Middle frontal gyrus (tissue), 1 donor: ENCODE data around the gene PPIE.
"Not testable (repeated sequence)": the region's sequence is repeated elsewhere in the genome, so short reads cannot be mapped to it uniquely, and the experiment has no call there.

ENCODE experiments used
- DNase-seq: peaks from one replicate; pipeline ENCODE4 v3.0.0-alpha.2; 2015; ENCODE audit warnings: low spot score; ENCODE audit errors: extremely low spot score

The PPIE gene

DNA sequence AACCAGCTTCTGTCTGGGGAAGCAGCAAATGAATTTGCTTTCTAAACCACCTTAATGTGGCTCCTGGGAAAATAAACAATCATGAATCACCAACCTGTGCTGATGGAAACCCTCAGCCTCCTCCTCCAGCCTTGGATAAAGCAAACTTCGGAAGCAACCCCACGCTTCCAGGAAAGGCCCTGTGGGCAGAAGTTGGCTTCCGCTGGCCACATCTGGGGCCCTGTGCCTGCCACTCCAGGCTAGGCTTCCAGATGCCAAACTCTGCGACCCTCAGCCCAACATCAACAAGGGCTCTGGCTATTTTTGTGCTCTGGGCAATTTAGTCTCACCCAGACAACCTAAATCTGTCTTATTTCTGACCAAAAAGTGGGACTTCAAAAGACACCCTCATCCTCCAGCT, 38.6 kb downstream of the PPIE start:
- no peak for DNase-seq

DNA sequence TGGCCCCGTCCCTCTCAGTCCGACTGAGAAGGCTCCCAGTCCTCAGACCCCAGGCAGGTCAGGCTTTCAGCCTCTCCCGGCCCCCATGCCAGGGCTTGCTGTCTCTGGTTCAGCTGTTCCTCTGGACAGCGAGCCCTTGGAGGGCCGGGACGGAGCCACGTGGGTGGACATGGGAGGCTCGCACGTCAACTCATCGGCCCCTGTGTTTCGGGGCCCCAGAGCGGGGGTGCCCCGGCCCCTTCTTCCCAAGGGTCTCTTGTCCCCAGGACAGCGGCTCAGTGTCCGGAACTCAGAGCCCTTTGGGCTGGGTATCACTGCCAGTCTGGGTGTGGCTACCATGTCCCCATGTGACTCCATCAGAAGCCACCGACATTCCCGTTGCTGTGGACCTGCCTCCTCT, 39.2 kb downstream of the PPIE start:
- not testable (repeated sequence) for DNase-seq

DNA sequence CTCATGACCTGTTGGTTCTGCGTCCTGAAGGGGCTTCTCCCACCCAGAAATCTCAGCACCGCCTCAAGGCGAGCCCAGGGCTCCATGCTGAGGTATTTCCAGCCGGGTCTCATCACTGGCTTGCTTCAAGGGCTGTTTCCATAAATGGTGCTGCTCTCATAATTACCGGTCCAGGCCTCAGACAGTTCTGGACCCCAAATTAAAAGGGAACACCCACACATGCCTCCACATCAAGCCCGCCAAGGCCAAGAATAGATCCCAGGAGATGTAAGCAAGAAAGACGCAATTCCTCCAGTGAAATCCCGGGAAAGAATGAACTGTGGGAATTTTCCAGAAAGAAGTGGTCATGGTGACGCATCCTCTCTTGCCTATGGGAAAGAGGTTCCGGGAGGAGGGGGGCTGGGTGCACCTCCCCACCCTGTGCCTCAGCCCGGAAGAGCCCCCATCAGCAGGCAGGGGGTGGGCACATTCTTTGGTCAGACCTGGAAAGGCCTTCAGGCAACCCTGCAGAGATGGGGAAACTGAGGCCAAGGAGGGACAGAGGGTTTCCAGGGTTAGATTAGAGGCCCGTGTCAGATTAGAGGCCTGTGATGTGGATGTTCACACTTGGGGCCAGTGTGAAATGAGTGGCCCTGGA, 39.9 kb downstream of the PPIE start:
- DNase-seq, result not testable (repeated sequence)

DNA sequence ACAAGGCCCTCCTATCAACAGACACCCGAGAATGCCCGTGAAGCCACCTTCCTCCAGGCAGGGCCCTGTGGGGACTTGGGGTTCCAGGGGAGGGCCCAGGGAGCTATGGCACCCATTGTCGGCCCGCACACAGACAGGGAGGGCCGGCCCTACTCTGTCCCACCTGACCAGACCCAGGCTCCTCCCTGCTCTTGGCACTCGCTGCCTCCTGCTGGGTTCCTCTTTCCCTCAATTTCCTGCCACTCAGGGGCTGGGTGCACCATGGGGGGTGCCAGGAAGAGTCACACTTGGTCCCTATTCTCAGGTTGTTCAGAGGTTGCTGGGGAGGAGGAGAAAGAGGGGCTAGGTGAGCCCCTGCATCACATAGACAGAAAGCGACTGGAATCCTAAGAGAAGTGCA, 40.5 kb downstream of the PPIE start:
- DNase-seq, result no peak

DNA sequence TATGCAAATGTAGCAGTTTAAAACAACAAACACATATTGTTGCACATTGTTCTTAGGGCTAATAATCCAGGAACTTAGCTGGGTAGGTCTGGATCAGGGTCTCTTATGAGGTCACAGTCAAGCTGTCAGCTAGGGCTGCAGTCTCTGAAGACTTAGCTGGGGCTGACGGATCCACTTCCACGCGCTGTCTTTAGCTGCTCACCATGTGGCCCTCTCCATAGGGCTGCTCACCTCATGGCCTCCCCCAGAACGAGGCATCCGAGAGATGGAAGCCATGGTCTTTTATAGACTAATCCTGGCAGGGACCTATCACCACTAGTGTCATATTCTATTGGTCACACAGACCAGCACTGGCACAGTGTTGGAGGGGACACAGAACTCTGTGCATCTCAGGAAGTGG, 41.1 kb downstream of the PPIE start:
- DNase-seq, result no peak

DNA sequence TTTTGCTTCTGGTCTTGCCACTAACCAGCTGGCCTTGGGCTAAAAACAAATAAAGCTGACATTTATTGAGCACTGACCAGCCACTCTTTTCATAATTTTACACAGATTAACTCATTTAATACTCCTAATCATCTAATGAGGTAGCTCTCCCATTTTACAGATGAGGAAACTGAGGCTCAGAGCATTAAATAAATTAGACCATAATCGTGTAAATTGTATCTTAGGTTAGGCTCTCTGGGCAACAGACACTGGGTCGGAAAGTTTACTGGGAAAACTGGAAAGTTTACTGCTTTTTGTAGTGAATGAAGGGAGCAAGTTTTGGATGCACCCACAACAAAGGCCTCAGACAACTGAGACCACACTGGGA, 42.6 kb downstream of the PPIE start:
- no peak for DNase-seq

DNA sequence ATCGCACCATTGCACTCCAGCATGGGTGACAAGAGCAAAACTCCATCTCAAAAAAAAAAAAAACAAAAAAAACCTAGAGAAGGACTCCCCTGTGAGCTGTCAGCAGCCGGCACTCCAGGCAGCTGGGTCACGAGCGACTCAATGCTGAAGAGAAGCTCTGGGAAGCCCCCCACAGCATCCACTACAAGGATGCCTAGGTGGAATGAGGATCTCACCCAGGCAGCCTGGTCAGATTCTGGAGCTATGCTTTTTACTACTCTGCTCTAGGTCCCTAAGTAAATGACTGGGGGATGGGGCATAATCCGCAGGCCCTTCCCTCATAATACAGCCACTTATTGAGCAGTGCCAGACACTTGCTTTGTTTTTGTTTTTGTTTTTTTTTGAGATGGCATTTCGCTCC, 43.4 kb downstream of the PPIE start:
- DNase-seq, result no peak

DNA sequence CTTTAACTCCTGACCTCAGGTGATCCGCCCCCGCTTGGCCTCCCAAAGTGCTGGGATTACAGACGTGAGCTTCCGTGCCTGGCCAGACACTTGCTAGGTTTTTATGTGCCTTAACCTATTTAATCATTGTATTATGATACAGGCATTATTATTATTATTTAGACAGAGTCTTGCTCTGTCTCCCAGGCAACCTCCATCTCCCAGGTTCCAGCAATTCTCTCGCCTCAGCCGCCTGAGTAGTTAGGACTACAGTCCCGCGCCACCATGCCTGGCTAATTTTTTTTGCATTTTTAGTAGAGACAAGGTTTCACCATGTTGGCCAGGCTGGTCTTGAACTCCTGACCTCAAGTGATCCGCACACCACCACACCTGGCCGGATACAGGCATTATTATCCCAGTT, 44.0 kb downstream of the PPIE start:
- not testable (repeated sequence) for DNase-seq

DNA sequence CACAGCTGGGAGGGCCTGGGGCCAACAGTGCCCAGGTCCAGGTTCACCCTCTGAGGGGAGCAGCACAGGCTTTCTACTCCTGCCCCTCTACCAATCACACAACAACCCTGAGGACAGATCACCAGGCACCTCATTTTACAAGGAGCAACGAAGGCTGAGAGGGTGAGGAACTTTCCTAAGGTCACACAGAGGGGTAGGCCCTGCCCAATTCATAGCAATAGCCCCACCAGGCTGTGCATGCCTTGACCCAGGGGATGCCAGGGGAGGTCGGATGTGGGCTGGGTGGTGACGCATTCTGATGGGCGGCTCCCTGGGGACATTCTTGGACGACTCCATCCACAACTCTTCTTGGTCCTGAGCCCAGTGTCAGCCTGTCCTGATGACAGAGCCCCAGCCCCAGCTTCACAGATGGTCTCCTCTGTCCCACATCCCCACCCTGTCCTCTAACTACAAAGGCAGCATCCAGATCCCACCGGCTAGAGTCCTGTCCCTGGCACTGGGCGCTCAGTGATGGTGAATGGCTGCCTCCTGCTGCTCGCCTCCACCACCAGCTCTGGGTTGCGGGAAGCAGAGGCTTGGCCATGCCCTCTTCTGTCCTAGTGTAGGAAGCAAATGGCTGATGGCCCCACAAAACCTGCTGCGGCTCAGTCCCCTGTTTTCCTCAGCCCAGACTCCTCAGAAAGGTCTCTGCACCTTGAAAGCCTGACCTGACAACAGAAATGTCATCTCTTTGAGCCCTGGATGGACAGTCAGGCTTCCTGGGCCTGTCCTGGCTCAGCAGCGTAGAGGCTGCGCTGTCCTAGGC, 47.8 kb downstream of the PPIE start:
- not testable (repeated sequence) for DNase-seq

DNA sequence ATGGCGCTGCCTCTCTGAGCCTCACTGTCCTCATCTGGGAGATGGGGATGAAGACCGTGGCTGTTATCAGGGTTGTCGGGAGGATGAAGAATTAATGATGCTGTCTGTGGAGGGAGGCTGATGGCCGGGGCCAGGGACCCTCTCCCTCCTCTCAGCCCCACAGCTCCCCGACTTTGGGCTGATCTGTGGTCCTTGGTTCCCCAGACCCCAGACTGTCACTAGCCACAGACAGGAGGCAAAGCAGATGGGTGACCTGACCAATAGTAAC, 48.4 kb downstream of the PPIE start:
- DNase-seq, result not testable (repeated sequence)

DNA sequence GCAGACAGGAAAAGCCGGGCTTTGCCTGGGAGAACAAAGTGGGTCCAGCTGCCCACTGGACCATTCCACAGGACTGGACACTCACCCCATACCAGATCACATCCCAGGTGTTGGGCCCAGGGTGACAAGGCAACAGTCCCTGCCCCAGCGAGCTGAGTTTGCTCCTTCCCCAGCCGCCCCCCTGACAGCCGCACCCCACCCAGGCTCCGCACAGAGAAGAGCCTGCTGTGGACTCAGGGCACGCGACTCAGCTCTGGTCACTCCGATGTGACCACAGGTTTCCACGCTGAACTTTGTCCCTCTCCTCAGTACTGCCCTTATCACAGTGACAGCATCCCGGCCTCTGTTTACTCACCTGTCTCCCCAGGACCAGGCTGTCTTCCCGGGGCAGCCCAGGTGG, 48.8 kb downstream of the PPIE start:
- DNase-seq, result no peak

DNA sequence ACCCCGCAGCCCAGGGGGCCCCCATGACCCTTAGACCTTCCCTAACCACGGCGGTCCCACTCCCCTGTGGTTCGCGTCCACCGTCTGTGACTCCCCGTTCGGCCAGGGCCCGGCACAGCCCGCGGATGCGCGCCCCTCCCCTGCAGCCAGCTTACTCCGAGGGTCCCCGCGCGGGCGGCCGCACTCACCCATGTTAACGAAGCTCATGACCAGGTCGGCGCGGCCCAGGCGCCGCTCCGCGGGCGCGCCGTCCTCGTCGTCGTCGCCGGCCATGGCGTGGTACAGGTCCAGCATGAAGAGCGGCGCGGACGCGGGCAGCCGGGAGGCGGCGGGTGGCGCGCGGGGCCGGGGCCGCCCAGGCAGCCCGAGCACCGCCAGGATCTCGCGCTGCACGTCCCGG, 49.3 kb downstream of the PPIE start:
- not testable (repeated sequence) for DNase-seq

DNA sequence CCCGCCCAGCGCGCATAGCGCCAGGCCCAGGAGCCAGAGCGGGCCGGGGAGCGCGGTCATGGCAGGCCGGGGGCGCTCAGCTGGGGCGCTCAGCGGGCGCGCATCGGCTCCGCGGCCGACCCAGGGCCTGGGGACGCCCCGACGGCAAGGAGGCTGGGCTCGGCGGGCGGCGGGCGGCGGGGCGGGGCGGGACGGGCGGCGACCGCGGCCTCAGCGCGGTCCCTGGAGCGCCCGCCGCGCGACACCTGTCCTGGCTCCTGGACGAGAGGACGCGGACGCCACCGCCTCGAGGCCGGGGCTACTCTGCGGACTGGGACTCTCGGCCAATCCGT, 49.7 kb downstream of the PPIE start:
- DNase-seq, result no peak

DNA sequence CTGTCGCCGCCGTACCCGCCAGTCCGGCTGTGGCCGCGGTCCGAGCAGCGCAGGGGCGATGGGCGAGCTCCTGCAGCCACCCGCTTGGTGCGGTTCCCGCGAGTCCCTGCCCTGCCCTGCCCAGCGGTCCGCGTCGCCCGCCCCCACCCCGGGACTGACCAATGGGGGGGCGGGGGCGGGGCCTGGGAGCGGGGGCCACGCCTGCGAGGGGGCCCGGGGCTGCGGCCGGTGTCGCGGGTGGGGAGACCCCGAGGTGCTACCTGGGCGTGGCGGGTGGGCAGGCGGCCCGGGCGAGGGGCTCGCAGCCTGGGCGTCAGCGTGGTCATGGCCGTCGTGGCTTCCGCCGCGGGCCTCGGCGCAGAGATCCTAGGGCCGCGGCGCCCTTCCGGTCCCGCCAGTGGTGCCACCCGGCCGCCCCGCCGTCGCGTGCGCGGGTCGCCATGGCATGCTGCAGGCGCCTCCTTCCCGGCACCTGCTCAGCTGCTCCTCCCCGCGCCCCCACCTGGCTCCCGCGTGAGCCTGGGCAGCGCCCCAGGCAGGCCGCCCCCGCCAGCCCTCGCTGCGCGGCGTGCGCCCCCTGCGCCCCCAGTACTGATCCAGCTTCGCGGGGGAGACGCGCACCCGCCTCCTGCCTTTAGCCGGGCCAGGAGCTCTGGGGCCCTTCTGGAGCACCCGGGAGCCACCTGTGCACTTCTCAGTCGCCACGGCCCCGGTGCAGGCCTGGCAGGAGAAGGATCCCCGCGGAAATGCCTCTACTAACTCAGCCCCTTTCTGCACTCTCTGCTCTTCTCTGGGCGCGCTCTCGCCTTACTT, 50.3 kb downstream of the PPIE start, which contains the start of gene BMP8B:
Gene BMP8B (minus strand): TSS at position 108 of the 813 bp plus-strand sequence. CDS start 380 bp downstream, outside the sequence.
- DNase-seq, result no peak

DNA sequence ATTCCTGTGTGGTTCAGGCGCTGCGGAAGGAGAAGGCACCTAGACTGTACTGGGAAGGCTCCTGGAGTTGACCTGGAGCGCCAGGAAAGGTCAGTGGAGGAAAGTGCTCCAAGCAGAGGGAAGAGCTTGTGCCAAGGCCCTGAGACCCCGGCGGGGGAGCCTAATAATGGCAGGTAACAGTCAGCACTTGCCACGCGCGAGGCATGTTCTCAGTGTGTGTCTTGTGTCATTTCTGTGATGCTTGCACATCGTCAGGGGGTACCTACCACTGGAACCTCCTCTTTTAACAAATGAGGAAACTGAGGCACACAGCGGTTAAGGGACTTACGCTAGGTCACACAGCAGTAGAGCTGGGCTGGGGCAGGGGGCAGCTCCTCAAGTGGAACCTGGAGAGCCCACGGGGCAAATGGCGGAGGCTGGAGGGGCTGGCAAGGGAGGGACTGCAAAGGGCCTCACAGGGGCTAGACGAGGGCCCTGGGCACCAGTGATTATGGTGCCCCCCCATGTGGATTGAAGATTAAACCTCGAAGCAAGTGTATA, 51.0 kb downstream of the PPIE start:
- no peak for DNase-seq

DNA sequence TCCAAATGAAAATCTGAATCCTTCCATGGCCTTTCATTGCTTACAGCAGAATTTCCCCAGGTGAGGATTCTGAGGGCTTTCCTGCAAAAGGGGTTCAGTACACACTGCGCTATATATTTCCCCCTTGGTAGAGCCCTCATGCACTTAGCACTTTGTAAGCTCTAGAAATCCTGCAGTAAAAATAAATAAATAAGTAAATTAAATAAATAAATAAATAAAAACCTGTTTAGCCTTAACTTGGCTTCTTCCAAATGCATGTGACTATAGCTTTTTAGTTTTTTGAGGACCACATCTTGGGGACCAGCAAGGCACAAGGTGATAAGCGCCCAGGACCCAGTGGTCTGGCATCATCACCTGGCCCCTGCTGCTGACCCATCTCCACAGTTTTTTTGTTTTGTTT, 53.2 kb downstream of the PPIE start:
- DNase-seq, result no peak

DNA sequence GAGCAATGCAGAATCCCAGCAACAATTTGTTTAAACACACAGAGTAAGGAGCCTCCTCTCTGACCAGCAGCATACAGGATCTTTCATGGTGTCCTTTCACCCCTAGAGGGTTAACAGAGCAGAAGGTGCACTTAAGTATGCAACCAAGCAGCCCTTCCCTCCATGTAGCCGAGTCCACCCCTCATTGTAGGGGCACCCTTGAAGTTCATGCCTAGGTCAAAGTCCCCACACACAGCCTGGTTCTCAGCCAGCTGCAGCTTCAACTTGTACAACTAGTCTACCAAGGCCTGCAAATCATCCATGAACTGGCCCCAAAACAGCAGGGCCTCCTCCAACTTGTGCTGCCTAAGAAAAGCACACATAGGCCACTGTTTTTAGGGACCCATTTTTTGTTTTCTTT, 57.0 kb downstream of the PPIE start:
- DNase-seq, result no peak

DNA sequence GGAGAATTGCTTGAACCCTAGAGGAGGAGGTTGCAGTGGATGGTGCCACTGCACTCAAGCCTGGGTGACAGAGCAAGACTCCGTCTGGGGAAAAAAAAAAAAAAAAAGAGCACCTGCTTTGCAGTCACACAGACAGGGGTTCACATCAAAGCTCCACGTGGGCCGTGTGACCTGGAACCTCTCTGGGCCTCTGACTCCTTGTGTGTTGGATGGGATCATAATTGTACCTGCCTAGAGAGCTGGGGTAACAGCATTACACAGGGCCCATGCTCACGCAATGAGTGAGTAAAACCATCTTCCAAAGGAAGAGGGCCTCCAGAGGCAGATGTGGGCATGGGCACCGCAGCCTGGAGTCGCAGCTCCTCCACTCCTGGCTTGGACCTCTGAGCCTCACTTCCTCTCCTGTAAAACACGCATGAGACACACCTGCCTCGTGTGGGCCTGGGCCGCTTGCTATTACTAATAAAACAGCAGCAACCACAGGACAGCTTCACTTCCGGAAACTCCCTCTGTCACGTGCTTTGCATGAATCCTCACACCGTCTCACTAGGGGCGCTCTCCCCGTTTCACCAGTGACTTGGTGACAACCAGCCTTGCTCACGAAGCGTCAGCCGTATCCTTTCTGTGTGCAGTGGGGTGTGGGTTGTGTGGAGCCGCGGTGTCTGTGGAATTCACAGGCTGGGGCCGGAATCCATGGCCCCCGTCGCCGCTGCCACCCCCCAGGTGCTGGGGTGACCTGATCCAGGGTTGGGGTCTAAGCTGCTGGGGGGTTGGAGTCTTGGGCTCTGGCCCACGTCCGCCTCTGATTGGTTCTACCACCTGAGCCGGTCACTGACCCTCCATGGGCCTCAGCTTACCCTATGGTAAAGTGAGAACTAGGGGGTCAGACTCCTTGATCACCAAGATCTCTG, 60.4 kb downstream of the PPIE start:
- DNase-seq, result not testable (repeated sequence)

DNA sequence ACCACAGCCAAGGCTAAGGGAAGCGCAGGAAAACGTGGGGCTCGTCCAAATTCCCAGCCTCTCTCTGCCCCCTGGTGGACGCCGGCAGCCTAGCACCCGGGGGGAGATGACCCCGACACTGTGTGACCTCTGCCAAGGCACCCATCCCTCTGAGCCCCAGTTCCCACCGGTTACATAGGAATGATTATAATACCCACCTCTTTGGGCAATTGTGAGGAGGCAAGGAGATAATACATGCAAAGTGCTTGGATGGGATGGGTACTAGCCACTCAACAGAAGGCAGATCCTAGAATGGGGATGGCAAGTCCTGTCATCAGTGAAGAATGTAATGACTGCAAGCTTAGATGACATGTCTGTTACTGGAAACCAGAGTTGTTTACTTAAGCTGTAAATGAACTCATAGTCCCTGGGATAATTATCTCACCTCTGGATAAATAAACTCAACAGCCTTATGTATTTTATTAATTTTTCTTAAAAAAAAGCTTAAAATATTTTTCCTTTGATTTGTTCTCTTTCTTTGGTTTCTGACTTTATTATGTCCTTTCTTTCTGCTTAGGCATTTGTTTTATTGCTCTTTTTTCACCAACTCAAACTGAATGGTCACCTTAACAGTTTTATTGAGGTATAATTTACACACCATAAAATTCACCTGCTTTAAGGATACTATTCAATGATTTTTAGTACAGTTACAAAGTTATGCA, 61.2 kb downstream of the PPIE start:
- no peak for DNase-seq

DNA sequence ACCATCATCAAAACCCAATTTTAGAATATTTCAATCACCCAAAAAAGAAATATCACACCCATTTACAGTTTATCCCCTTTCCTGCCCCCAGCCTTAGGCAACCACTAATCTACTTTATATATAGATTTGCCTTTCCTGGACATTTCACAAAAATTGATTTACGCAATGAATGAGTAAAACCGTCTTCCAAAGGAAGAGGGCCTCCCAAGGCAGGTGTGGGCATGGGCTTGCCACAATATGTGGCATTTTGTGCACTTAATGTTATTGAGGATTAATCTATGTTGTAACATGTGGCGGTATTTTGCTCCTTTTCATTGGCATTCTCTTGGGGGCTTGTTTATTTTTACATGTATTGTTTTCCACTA, 61.8 kb downstream of the PPIE start:
- no peak for DNase-seq
